MM.1S (cell line): ENCODE results near the gene ENOX1.

ENCODE experiments used
- DNase-seq: peaks from one replicate; pipeline ENCODE4 v3.0.0-alpha.2; 2015
- H2AFZ ChIP-seq: fragments of 300-600 bp; sonication (generic); 2 replicates; pipeline ENCODE4 v1.6.0; 2016; ENCODE audit warnings: antibody characterized with exemption, low read length
- H3F3A ChIP-seq: fragments of 300-600 bp; sonication (generic); 2 replicates; pipeline ENCODE4 v1.6.1; 2016; ENCODE audit warnings: mild to moderate bottlenecking, antibody characterized with exemption, low read length, moderate library complexity, mixed read lengths; ENCODE audit not compliant: insufficient read depth
- H3K27ac ChIP-seq: fragments of 300-600 bp; sonication (generic); 2 replicates; pipeline ENCODE4 v1.5.1; 2016; ENCODE audit warnings: mild to moderate bottlenecking, low read length
- H3K27me3 ChIP-seq: fragments of 300-600 bp; sonication (generic); replicated peaks from 2 replicates; pipeline ENCODE4 v1.6.0; 2016; ENCODE audit warnings: low read length; ENCODE audit not compliant: insufficient read depth
- H3K36me3 ChIP-seq: fragments of 300-600 bp; sonication (generic); replicated peaks from 2 replicates; pipeline ENCODE4 v1.6.1; 2016; ENCODE audit warnings: mild to moderate bottlenecking, low read length, mixed read lengths; ENCODE audit not compliant: insufficient read depth
- H3K4me1 ChIP-seq: fragments of 300-600 bp; sonication (generic); 2 replicates; pipeline ENCODE4 v1.6.1; 2016; ENCODE audit warnings: low read length, mixed read lengths
- H3K4me2 ChIP-seq: fragments of 300-600 bp; sonication (generic); 2 replicates; pipeline ENCODE4 v1.6.0; 2016; ENCODE audit warnings: low read depth, low read length
- H3K4me3 ChIP-seq: fragments of 300-600 bp; sonication (generic); 2 replicates; pipeline ENCODE4 v1.5.1; 2016; ENCODE audit warnings: low read length, mixed read lengths
- H3K79me2 ChIP-seq: fragments of 300-600 bp; sonication (generic); 2 replicates; pipeline ENCODE4 v1.6.1; 2016; ENCODE audit warnings: mixed run types, low read length, mixed read lengths
- H3K9ac ChIP-seq: fragments of 300-600 bp; sonication (generic); 2 replicates; pipeline ENCODE4 v1.6.1; 2016; ENCODE audit warnings: low read length, mixed read lengths
- H3K9me2 ChIP-seq: fragments of 300-600 bp; sonication (generic); replicated peaks from 2 replicates; pipeline ENCODE4 v1.6.1; 2016; ENCODE audit warnings: mild to moderate bottlenecking, low read length, mixed read lengths; ENCODE audit not compliant: insufficient read depth
- H3K9me3 ChIP-seq: fragments of 300-600 bp; sonication (generic); replicated peaks from 2 replicates; pipeline ENCODE4 v1.6.1; 2016; ENCODE audit warnings: mild to moderate bottlenecking, low read length, mixed read lengths; ENCODE audit not compliant: insufficient read depth
- H4K20me1 ChIP-seq: fragments of 300-600 bp; sonication (generic); 2 replicates; pipeline ENCODE4 v1.6.1; 2016; ENCODE audit warnings: mild to moderate bottlenecking, low read length, moderate library complexity, mixed read lengths; ENCODE audit not compliant: insufficient read depth
- EZH2 ChIP-seq: fragments of 300-600 bp; sonication (generic); optimal IDR thresholded peaks from 2 replicates; pipeline ENCODE3; 2017; ENCODE audit warnings: low read depth, mild to moderate bottlenecking, antibody characterized with exemption, low read length, mixed read lengths
- EZH2phosphoT487 ChIP-seq: fragments of 300-600 bp; sonication (generic); IDR thresholded peaks from 2 replicates; pipeline ENCODE4 v1.6.1; 2018; ENCODE audit warnings: antibody characterized with exemption, low read length
- TF ChIP-seq, protein P1 (sequence below): fragments of 300-600 bp; sonication (generic); IDR thresholded peaks from 2 replicates; pipeline ENCODE4 v1.5.1; 2016; ENCODE audit warnings: antibody characterized with exemption, low read length, mixed read lengths

The ENOX1 gene

DNA sequence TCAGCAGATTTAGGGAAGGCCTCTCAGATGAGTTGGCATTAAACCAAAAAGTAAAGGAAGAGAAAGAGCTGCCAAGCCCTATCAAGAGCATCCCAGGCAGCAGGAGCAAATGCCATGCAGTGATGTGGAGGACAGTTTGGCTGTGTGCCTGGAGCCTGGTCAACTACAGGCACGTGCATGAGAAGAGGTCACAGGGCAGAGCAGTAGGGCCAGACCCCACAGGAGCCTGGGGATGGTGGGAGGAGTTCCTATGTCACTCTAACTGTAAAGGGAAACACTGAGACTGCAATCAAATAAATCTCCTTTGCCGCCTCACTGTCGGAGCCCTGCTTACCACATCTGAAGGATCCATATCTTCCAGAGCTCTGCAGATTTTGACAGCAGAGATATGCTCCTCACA, 240.5 kb downstream of the ENOX1 start:
- no peak overlapping the region for H2AFZ ChIP-seq
- peaks cover 4% of the 10 kb centered on the region for H3K4me1 ChIP-seq
- no peaks in the 10 kb centered on the region for H4K20me1 ChIP-seq
- H3K27me3 ChIP-seq, result no peaks in the 10 kb centered on the region
- H3K79me2 ChIP-seq, result no peaks in the 10 kb centered on the region
- H3K36me3 ChIP-seq, result no peaks in the 10 kb centered on the region
- no peak overlapping the region for H3K9ac ChIP-seq
- H3K9me3 ChIP-seq, result no peaks in the 10 kb centered on the region
- no peak overlapping the region for H3K4me3 ChIP-seq
- no peak overlapping the region for H3K27ac ChIP-seq
- no peak overlapping the region for H3K4me2 ChIP-seq
- TF ChIP-seq, protein P1, sequence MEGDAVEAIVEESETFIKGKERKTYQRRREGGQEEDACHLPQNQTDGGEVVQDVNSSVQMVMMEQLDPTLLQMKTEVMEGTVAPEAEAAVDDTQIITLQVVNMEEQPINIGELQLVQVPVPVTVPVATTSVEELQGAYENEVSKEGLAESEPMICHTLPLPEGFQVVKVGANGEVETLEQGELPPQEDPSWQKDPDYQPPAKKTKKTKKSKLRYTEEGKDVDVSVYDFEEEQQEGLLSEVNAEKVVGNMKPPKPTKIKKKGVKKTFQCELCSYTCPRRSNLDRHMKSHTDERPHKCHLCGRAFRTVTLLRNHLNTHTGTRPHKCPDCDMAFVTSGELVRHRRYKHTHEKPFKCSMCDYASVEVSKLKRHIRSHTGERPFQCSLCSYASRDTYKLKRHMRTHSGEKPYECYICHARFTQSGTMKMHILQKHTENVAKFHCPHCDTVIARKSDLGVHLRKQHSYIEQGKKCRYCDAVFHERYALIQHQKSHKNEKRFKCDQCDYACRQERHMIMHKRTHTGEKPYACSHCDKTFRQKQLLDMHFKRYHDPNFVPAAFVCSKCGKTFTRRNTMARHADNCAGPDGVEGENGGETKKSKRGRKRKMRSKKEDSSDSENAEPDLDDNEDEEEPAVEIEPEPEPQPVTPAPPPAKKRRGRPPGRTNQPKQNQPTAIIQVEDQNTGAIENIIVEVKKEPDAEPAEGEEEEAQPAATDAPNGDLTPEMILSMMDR, result no peak
- TF ChIP-seq EZH2 (no peak), EZH2phosphoT487 (no peak)
- no peaks in the 10 kb centered on the region for H3K9me2 ChIP-seq
- DNase-seq, result no peak
- no peaks in the 10 kb centered on the region for H3F3A ChIP-seq

DNA sequence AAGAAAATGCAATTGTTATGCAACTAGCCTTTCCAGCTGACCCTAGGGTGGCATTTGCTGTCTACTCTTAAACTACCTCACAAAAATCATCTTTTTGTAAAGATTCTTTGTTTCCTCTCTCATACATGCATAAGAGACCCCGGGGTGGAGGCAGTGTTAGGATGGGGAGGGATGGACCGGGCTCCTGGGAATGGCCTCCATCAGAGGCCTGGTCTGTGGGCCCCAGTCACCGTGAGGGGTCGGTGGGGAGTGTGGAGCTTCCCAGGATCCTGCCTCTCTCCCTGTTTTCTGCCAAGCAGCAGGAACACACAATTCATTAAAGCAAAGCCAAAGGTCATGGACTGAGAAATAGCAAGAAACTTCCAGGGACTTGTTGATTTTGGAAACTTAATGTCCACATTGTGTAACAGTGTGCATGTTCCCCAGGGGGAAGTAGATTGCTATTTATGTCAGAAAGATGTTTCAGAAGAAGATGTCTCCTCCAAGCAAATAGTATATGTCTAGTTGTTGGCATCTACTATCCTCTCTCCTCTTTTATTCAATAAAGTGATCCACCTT, 241.4 kb downstream of the ENOX1 start:
- no peak for DNase-seq
- no peaks in the 10 kb centered on the region for H4K20me1 ChIP-seq
- H3F3A ChIP-seq, result no peaks in the 10 kb centered on the region
- H3K4me1 ChIP-seq, result peaks cover 4% of the 10 kb centered on the region
- TF ChIP-seq EZH2phosphoT487 (no peak), EZH2 (no peak)
- TF ChIP-seq, protein P1, result no peak
- H3K9me3 ChIP-seq, result no peaks in the 10 kb centered on the region
- H3K9ac ChIP-seq, result no peak overlapping the region
- H3K79me2 ChIP-seq, result no peaks in the 10 kb centered on the region
- no peak overlapping the region for H3K4me2 ChIP-seq
- no peak overlapping the region for H3K4me3 ChIP-seq
- no peaks in the 10 kb centered on the region for H3K36me3 ChIP-seq
- H2AFZ ChIP-seq, result no peak overlapping the region
- H3K27me3 ChIP-seq, result no peaks in the 10 kb centered on the region
- H3K27ac ChIP-seq, result no peak overlapping the region
- H3K9me2 ChIP-seq, result no peaks in the 10 kb centered on the region

DNA sequence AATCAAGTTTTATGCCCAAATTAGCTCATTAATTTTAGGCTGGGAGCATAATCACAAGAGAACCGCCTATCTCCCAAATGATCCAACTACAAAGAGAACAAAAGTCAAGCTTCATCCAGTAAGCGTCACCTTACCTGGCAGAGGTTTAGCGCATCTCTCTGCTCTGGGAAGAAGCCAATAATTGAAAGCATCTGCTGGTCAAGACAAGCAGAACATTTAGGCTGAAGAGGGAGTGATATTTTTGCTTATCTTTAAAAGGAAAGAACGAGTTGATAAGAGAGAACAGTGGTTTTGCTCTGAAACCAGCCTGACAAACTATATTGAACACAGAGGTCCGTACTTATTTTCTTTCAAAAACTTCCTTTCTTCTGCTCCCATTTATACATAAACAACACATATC, 242.1 kb downstream of the ENOX1 start:
- Histone ChIP-seq H3K79me2 (no peaks in the 10 kb centered on the region), H3K27ac (no peak overlapping the region), H3K9me2 (no peaks in the 10 kb centered on the region), H4K20me1 (no peaks in the 10 kb centered on the region), H3K27me3 (no peaks in the 10 kb centered on the region), H3K9ac (no peak overlapping the region), H3K4me2 (no peak overlapping the region), H3F3A (no peaks in the 10 kb centered on the region), H3K9me3 (no peaks in the 10 kb centered on the region), H3K4me1 (peaks cover 4% of the 10 kb centered on the region), H2AFZ (no peak overlapping the region), H3K36me3 (no peaks in the 10 kb centered on the region), H3K4me3 (no peak overlapping the region)
- TF ChIP-seq, protein P1, result no peak
- TF ChIP-seq EZH2 (no peak), EZH2phosphoT487 (no peak)
- no peak for DNase-seq
